Loucy (cell line): Measurements from ENCODE around the gene RELCH.

Experiments
- EZH2phosphoT487 ChIP-seq: fragments of 200-600 bp; IDR thresholded peaks from 2 replicates; pipeline ENCODE4 v1.6.1; 2018; ENCODE audit warnings: antibody characterized with exemption, mild to moderate bottlenecking, moderate library complexity, borderline replicate concordance
- TF ChIP-seq, protein P1 (sequence below): fragments of 200-600 bp; sonication (generic); conservative IDR thresholded peaks from 2 replicates; pipeline ENCODE4 v1.5.1; 2014; ENCODE audit warnings: mild to moderate bottlenecking, antibody characterized with exemption, low read length

DNA sequence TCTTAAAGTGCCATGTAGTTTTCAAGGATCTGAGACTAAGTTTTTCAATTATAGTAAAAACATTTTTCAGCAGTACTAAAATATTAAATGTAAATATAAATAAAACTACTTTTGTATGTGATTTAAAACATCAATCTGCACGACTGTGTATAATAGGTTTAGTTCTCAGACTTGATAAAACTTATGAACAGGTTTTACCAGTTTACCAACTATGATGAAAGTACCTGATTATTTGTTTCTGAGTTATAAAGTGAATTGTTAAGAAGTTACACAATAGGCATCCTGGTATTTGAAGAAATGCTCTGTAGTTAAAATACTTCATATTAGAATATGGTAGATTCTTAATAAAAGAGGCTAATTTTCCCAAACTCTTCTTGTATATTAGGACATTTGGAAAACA lies 14.8 kb downstream of the RELCH start:
- TF ChIP-seq, protein P1, sequence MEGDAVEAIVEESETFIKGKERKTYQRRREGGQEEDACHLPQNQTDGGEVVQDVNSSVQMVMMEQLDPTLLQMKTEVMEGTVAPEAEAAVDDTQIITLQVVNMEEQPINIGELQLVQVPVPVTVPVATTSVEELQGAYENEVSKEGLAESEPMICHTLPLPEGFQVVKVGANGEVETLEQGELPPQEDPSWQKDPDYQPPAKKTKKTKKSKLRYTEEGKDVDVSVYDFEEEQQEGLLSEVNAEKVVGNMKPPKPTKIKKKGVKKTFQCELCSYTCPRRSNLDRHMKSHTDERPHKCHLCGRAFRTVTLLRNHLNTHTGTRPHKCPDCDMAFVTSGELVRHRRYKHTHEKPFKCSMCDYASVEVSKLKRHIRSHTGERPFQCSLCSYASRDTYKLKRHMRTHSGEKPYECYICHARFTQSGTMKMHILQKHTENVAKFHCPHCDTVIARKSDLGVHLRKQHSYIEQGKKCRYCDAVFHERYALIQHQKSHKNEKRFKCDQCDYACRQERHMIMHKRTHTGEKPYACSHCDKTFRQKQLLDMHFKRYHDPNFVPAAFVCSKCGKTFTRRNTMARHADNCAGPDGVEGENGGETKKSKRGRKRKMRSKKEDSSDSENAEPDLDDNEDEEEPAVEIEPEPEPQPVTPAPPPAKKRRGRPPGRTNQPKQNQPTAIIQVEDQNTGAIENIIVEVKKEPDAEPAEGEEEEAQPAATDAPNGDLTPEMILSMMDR = no peak
- no peak for TF ChIP-seq EZH2phosphoT487
